Measurements from ENCODE around the gene CIRBP. TPM values are rescaled to one million over a fixed set of nuclear protein-coding genes. Genes with fewer than 3 reads are reported as not detected.

CIRBP gene
- total RNA-seq, 1 donor from 2014 or later = 399 TPM

GRCh38 chr19:1259206-1259875, 9.8 kb upstream of the CIRBP start:
- ChIA-PET CTCF (interaction anchor here (1.0 kb wide), 1 partner anchor 15 kb away, joined by 7 read pairs; no protein-coding TSS in a partner anchor), POLR2A (interaction anchor here (0.5 to 11.5 kb wide), 13 partner anchors 7 to 1400 kb away, joined by 3 to 824 read pairs (median 4); partner anchors contain the start of genes ATP5F1D, CBARP, CIRBP and FAM174C)
- H3K36me3 Mint-ChIP-seq (ENCODE audit: low read depth) = peaks cover 33% of the 10 kb centered on the region
- no peaks in the 10 kb centered on the region for H3K9me3 Mint-ChIP-seq
- no peaks in the 10 kb centered on the region for H3K27me3 Mint-ChIP-seq
- DNase-seq (peak; percentile 75), ATAC-seq (ENCODE audit: low read depth) (peak; percentile 28)
- intact Hi-C loops (cut with micrococcal nuclease) = no loop called here
- peaks cover 82% of the 10 kb centered on the region for H3K4me1 Mint-ChIP-seq
- peak overlapping the region; percentile 98 for H3K27ac Mint-ChIP-seq
- H3K4me3 Mint-ChIP-seq = peak overlapping the region; percentile 91
- TF ChIP-seq, protein P1, sequence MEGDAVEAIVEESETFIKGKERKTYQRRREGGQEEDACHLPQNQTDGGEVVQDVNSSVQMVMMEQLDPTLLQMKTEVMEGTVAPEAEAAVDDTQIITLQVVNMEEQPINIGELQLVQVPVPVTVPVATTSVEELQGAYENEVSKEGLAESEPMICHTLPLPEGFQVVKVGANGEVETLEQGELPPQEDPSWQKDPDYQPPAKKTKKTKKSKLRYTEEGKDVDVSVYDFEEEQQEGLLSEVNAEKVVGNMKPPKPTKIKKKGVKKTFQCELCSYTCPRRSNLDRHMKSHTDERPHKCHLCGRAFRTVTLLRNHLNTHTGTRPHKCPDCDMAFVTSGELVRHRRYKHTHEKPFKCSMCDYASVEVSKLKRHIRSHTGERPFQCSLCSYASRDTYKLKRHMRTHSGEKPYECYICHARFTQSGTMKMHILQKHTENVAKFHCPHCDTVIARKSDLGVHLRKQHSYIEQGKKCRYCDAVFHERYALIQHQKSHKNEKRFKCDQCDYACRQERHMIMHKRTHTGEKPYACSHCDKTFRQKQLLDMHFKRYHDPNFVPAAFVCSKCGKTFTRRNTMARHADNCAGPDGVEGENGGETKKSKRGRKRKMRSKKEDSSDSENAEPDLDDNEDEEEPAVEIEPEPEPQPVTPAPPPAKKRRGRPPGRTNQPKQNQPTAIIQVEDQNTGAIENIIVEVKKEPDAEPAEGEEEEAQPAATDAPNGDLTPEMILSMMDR (IDR thresholded peaks at IDR 0.05) = no peak

DNA sequence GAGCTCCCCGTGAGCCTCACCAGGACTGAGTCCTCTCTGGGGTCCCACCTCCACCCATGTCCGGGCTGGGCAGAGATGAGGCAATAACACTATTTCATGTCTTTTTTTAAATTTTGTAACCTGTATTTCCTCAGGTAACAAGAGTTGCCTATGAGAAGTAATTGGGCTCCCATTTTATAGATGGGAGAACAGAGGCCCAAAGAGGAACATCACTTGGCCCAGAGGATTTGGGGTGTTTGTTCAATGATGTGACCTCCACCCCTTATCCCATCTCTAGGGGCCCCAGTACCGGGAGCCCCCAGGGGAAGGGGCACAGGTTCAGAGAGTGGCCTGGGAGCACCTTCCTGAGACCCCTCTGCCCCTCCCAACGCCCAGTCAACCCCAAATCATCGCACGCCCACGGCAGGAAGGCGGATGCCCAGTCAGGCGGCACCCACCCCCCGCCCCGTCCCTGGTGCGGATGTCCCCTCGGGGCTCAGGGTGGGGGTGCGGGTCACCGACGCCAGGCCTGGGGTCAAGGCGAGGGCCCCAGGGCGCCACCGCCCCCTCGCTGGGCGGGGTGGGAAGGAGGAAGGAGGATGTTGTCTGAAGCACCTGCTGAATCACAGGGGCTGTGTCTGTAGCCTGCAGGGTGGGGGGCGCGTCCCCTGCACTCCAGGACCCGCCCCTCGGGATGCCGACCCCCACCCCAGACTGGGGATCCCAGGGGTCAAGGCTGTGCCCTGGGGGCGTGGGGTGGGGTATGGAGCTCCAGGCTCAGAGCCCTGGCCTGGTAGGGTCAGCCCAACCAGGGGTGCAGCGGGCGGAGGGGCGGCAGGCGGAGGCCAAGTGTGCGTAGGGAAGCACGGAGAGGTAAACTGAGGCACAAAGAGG, 9.0 kb upstream of the CIRBP start:
- Mint-ChIP-seq H3K27ac (peak overlapping the region; percentile 98), H3K27me3 (no peaks in the 10 kb centered on the region), H3K36me3 (ENCODE audit: low read depth) (peaks cover 26% of the 10 kb centered on the region), H3K4me1 (peaks cover 82% of the 10 kb centered on the region), H3K9me3 (no peaks in the 10 kb centered on the region), H3K4me3 (peak overlapping the region; percentile 91)
- peak; percentile 6 for ATAC-seq (ENCODE audit: low read depth)
- TF ChIP-seq, protein P1 (IDR thresholded peaks at IDR 0.05) = no peak
- ChIA-PET CTCF (interaction anchor here (9.8 kb wide), 1 partner anchor 17 kb away, joined by 540 read pairs; the partner anchor contains the start of gene ATP5F1D), POLR2A (interaction anchor here (0.6 to 11.5 kb wide), 11 partner anchors 8 to 1400 kb away, joined by 4 to 824 read pairs (median 4); partner anchors contain the start of genes ATP5F1D, CBARP, CIRBP and CNN2)
- intact Hi-C loops (cut with micrococcal nuclease) = loop anchor here (1.0 to 5.0 kb wide), 2 partner anchors 11 to 353 kb away; no protein-coding TSS in a partner anchor
- DNase-seq = peak; percentile 71

DNA sequence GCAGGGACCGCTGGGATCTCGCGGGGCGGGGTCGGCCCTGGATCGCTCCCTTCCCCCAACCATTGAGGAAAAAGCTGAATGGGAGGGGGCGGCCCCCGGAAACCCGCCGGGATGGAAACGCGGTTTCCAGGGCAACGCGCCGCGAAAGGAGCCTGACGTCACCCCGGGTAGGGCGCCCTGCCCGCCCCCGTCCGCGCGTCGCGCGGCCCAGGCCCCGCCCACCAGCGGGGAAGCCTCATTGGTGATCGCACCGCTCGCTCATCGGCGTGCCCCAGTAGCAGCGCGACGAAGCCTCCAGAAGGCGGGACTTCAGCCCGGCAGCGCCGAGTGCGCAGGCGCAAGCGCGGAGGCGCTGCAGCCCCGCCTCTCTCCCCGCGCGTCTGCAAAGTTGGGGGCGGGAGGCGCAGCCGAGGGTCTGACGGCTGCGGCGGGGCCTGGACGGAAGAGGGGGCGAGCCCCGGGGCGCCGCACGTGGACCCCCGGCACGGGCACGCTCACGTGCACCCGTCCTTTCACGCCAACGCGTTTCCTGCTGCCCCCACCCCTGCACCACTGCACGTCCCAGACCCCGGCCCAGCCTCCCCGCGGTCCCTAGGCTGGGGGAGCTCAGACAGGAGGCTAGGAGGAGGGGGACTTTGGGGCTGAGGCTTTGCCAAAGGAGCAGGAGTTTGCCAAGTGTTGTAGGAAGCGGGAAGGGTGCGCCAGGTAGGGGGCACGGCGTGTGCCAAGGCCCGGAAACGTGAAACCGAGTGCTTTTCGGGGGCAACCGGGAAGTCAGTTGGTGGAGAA, 8.2 kb upstream of the CIRBP start:
- POLR2A ChIA-PET = interaction anchor here (0.6 to 11.5 kb wide), 9 partner anchors 8 to 234 kb away, joined by 4 to 824 read pairs (median 6); partner anchors contain the start of genes ABCA7, ATP5F1D, CBARP and CIRBP
- H3K4me1 Mint-ChIP-seq = peaks cover 82% of the 10 kb centered on the region
- H3K4me3 Mint-ChIP-seq = peak overlapping the region; percentile 91
- peak overlapping the region; percentile 98 for H3K27ac Mint-ChIP-seq
- no peaks in the 10 kb centered on the region for H3K27me3 Mint-ChIP-seq
- DNase-seq (peak; percentile 95), ATAC-seq (ENCODE audit: low read depth) (peak; percentile 63)
- CTCF ChIA-PET = interaction anchor here (3.6 to 9.8 kb wide), 2 partner anchors 8 to 18 kb away, joined by 11 to 540 read pairs; partner anchors contain the start of gene ATP5F1D
- intact Hi-C loops (cut with micrococcal nuclease) = loop anchor here (1.0 to 5.0 kb wide), 4 partner anchors 8 to 354 kb away; partner anchors contain the start of gene CIRBP
- H3K9me3 Mint-ChIP-seq = no peaks in the 10 kb centered on the region
- TF ChIP-seq, protein P1 (IDR thresholded peaks at IDR 0.05) = no peak
- H3K36me3 Mint-ChIP-seq (ENCODE audit: low read depth) = peaks cover 18% of the 10 kb centered on the region

DNA sequence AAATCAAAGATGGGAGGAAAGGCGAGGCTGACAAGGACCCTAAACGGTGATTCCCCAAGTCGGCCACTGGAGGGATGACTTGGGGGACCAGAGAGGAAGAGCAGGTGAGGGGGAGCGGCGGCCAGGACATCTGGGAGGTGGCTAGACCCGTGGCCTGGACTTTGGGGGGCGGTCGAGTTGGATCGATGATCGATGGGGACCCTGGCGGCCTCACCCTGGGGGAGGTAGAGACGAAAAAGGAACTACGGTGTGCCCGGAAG, 7.7 kb upstream of the CIRBP start:
- Mint-ChIP-seq H3K4me1 (peaks cover 79% of the 10 kb centered on the region), H3K36me3 (ENCODE audit: low read depth) (peaks cover 12% of the 10 kb centered on the region), H3K4me3 (peak overlapping the region; percentile 91), H3K27me3 (no peaks in the 10 kb centered on the region), H3K9me3 (no peaks in the 10 kb centered on the region), H3K27ac (peak overlapping the region; percentile 97)
- DNase-seq = peak; percentile 52
- TF ChIP-seq, protein P1 (IDR thresholded peaks at IDR 0.05) = no peak
- intact Hi-C loops (cut with micrococcal nuclease) = loop anchor here (1.0 to 5.0 kb wide), 3 partner anchors 8 to 354 kb away; partner anchors contain the start of gene CIRBP
- ATAC-seq (ENCODE audit: low read depth) = no peak
- ChIA-PET POLR2A (interaction anchor here (0.8 to 11.5 kb wide), 9 partner anchors 7 to 353 kb away, joined by 3 to 824 read pairs (median 6); partner anchors contain the start of genes ABCA7, ATP5F1D, CBARP and CIRBP), CTCF (interaction anchor here (3.6 to 9.8 kb wide), 2 partner anchors 9 to 19 kb away, joined by 11 to 540 read pairs; partner anchors contain the start of gene ATP5F1D)

Measured in activated B cell treated with CpG ODN at 0.5 μM for 24 hours (primary cell).